ENCODE data around the gene TNFRSF19.

- TF ChIP-seq, protein P1, sequence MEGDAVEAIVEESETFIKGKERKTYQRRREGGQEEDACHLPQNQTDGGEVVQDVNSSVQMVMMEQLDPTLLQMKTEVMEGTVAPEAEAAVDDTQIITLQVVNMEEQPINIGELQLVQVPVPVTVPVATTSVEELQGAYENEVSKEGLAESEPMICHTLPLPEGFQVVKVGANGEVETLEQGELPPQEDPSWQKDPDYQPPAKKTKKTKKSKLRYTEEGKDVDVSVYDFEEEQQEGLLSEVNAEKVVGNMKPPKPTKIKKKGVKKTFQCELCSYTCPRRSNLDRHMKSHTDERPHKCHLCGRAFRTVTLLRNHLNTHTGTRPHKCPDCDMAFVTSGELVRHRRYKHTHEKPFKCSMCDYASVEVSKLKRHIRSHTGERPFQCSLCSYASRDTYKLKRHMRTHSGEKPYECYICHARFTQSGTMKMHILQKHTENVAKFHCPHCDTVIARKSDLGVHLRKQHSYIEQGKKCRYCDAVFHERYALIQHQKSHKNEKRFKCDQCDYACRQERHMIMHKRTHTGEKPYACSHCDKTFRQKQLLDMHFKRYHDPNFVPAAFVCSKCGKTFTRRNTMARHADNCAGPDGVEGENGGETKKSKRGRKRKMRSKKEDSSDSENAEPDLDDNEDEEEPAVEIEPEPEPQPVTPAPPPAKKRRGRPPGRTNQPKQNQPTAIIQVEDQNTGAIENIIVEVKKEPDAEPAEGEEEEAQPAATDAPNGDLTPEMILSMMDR (IDR thresholded peaks at IDR 0.05 in 4 of 5, conservative IDR thresholded peaks at IDR 0.05 in 1 of 5), result no peak
- no peak for TF ChIP-seq POLR2A (IDR thresholded peaks at IDR 0.05)
Measured at GRCh38 chr13:23697772-23698313, 127.6 kb downstream of the TNFRSF19 start.
